ENCODE data around the gene PRM2. TPM values are rescaled to one million over a fixed set of nuclear protein-coding genes. Genes with fewer than 3 reads are reported as not detected.
"Not testable (repeated sequence)": the region's sequence is repeated elsewhere in the genome, so short reads cannot be mapped to it uniquely, and the experiment has no call there.

Gene PRM2
- polyA plus RNA-seq, 2 of the 4 experiments (the other 2 are of a cell fraction): not detected

- TF ChIP-seq BHLHE40 (IDR thresholded peaks at IDR 0.05; ENCODE audit: low read depth, low read length) (no peak), NR3C1 (IDR thresholded peaks at IDR 0.05) (no peak), CHD2 (IDR thresholded peaks at IDR 0.05; ENCODE audit: low read length, partially characterized antibody) (no peak), MAX (IDR thresholded peaks at IDR 0.05) (no peak), HMGXB4 (CRISPR knock-in tag; IDR thresholded peaks at IDR 0.05; ENCODE audit: borderline replicate concordance) (no peak), HDAC2 (IDR thresholded peaks at IDR 0.05) (no peak), EHF (CRISPR knock-in tag; IDR thresholded peaks at IDR 0.05) (no peak), POLR2A (IDR thresholded peaks at IDR 0.05; ENCODE audit: low read length) (no peak)
These were observed 24.2 kb upstream of the PRM2 start (continued) for GRCh38 chr16:11300560-11300892.

- no peak overlapping the region for H3K27ac ChIP-seq
- WGBS (ENCODE audit: missing lambda C conversion rate): 55% methylated on average over 4 of the region's 6 CpGs
- no peaks in the 10 kb centered on the region for H3K9me3 ChIP-seq
- ATAC-seq (no peak), DNase-seq (ENCODE audit: low read depth in 1 of 2, low spot score in 1 of 2) (no peak), FAIRE-seq (no peak)
- no peak overlapping the region for H3K4me2 ChIP-seq
- H3K4me1 ChIP-seq: no peaks in the 10 kb centered on the region
- H3K4me3 ChIP-seq: no peak overlapping the region
- ChIA-PET CTCF (interaction anchor here (1.2 kb wide), 3 partner anchors 40 to 45 kb away, joined by 3 to 4 read pairs (median 3); no protein-coding TSS in a partner anchor), POLR2A (no interaction called here)
- TF ChIP-seq HES2 (IDR thresholded peaks at IDR 0.05) (no peak), GATA3 (IDR thresholded peaks at IDR 0.05; ENCODE audit: borderline replicate concordance) (no peak), KDM1A (IDR thresholded peaks at IDR 0.05; ENCODE audit: low read depth) (no peak), POLR2AphosphoS2 (conservative IDR thresholded peaks at IDR 0.05; ENCODE audit: low read length) (no peak), SMC3 (IDR thresholded peaks at IDR 0.05) (no peak), KDM5A (IDR thresholded peaks at IDR 0.05) (no peak), ESRRA (IDR thresholded peaks at IDR 0.05; ENCODE audit: borderline replicate concordance, low read length) (no peak), FOSL2 (IDR thresholded peaks at IDR 0.05) (no peak), FOSL2 (CRISPR knock-in tag; IDR thresholded peaks at IDR 0.05) (no peak), ZNF302 (CRISPR knock-in tag; IDR thresholded peaks at IDR 0.05) (no peak), CHD4 (IDR thresholded peaks at IDR 0.05; ENCODE audit: borderline replicate concordance) (no peak), CEBPB (IDR thresholded peaks at IDR 0.05) (no peak), MAZ (IDR thresholded peaks at IDR 0.05; ENCODE audit: borderline replicate concordance, low read depth, low read length) (no peak), EHF (CRISPR knock-in tag; IDR thresholded peaks at IDR 0.05) (no peak), HOXA7 (CRISPR knock-in tag; IDR thresholded peaks at IDR 0.05) (no peak), CBX2 (IDR thresholded peaks at IDR 0.05; ENCODE audit: borderline replicate concordance, low read depth) (no peak), ATOH8 (CRISPR knock-in tag; IDR thresholded peaks at IDR 0.05; ENCODE audit: low read depth) (no peak), FOXS1 (CRISPR knock-in tag; IDR thresholded peaks at IDR 0.05) (no peak), POLR2A (IDR thresholded peaks at IDR 0.05; ENCODE audit: low read length) (no peak), HOXB13 (CRISPR knock-in tag; IDR thresholded peaks at IDR 0.05; ENCODE audit: low read depth) (no peak)
These were observed 23.7 kb upstream of the PRM2 start for GRCh38 chr16:11299865-11300559.

GRCh38 chr16:11298950-11299547 lies 22.8 kb upstream of the PRM2 start:
- H3K4me1 ChIP-seq; FAIRE-seq; H3K9me3 ChIP-seq; POLR2A ChIA-PET; ATAC-seq; H3K27ac ChIP-seq; DNase-seq (ENCODE audit: low read depth in 1 of 2, low spot score in 1 of 2); H3K4me2 ChIP-seq; H3K4me3 ChIP-seq: not testable (repeated sequence)
- CTCF ChIA-PET: interaction anchor here (1.0 to 1.2 kb wide), 2 partner anchors 44 to 336 kb away, joined by 3 to 7 read pairs; no protein-coding TSS in a partner anchor
- WGBS (ENCODE audit: missing lambda C conversion rate): 72% methylated on average over 13 of the region's 13 CpGs

All from A549 (cell line).